GM20000 (cell line): ENCODE results near the gene VAT1L.

Experiments
- DNase-seq: peaks from one replicate; pipeline ENCODE4 v3.0.0; 2012; ENCODE audit warnings: low spot score
- CTCF ChIP-seq: IDR thresholded peaks from 2 replicates; pipeline ENCODE4 v1.5.1; 2012; ENCODE audit warnings: mild to moderate bottlenecking, control low read depth; ENCODE audit errors: extremely low read depth, missing control alignments

Gene VAT1L

GRCh38 chr16:78028018-78028417 is 239.7 kb downstream of the VAT1L start:
- DNase-seq: no peak
- no peak for TF ChIP-seq CTCF
